Vagina (tissue), 2 donors: ENCODE results near the gene SLAIN1. TPM values are rescaled to one million over a fixed set of nuclear protein-coding genes. Genes with fewer than 3 reads are reported as not detected.

Experiments
- DNase-seq, 2 donors: peaks; one replicate each; pipeline ENCODE4 v3.0.0-alpha.2; 2017; ENCODE audit errors: extremely low spot score in 2 of 2
- H3K27ac ChIP-seq: fragments of 200-600 bp; sonication (generic); one replicate; pipeline ENCODE4 v1.5.1; 2019
- H3K27me3 ChIP-seq: fragments of 200-600 bp; sonication (generic); one replicate; pipeline ENCODE4 v1.5.1; 2019
- H3K36me3 ChIP-seq, 2 donors: fragments of 200-600 bp; sonication (generic); one replicate each; pipeline ENCODE4 v1.5.1; 2017 to 2019
- H3K4me1 ChIP-seq: fragments of 200-600 bp; sonication (generic); one replicate; pipeline ENCODE4 v1.5.1; 2019
- H3K4me3 ChIP-seq, 2 donors: fragments of 200-600 bp; sonication (generic); 1 replicate in 1 of 2; 2 replicates in 1 of 2; pipeline ENCODE4 v1.5.1; 2016 to 2019
- H3K9me3 ChIP-seq: fragments of 200-600 bp; sonication (generic); one replicate; pipeline ENCODE4 v1.5.1; 2019
- POLR2A ChIP-seq, 2 donors: fragments of 450-650 bp; IDR thresholded peaks; one replicate each; pipeline ENCODE4 v1.6.1; 2017; ENCODE audit warnings: antibody characterized with exemption in 2 of 2, mild to moderate bottlenecking in 2 of 2, moderate library complexity in 2 of 2
- POLR2AphosphoS5 ChIP-seq, 2 donors: sonication (generic); formaldehyde crosslinking; IDR thresholded peaks; one replicate each; pipeline ENCODE4 v1.9.0; 2017; ENCODE audit warnings: antibody characterized with exemption in 2 of 2, mild to moderate bottlenecking in 2 of 2, low read depth in 1 of 2; ENCODE audit not compliant: insufficient read depth in 1 of 2
- intact Hi-C: fragments of 100-400 bp; cut with DNase I; formaldehyde crosslinking; loops from one replicate; pipeline ENCODE4 v1.15.1; 2023
- total RNA-seq: library from RNA; depleted of rRNA; stranded (reverse); fragments of >200 nt; gene quantifications from one replicate; pipeline ENCODE4 v1.2.3, GENCODE V29; 2016
- TF ChIP-seq, protein P1 (sequence below), 3 experiments: fragments of 450-650 bp in 2 of 3; fragments of 200-600 bp in 1 of 3; sonication (generic) in 1 of 3; IDR thresholded peaks; one replicate each; pipeline ENCODE4 v1.5.1; 2017 to 2019; ENCODE audit warnings: antibody characterized with exemption in 3 of 3, mild to moderate bottlenecking in 2 of 3, moderate library complexity in 2 of 3

SLAIN1 gene
- total RNA-seq, 1 donor from 2014 or later, result 2.2 TPM

DNA sequence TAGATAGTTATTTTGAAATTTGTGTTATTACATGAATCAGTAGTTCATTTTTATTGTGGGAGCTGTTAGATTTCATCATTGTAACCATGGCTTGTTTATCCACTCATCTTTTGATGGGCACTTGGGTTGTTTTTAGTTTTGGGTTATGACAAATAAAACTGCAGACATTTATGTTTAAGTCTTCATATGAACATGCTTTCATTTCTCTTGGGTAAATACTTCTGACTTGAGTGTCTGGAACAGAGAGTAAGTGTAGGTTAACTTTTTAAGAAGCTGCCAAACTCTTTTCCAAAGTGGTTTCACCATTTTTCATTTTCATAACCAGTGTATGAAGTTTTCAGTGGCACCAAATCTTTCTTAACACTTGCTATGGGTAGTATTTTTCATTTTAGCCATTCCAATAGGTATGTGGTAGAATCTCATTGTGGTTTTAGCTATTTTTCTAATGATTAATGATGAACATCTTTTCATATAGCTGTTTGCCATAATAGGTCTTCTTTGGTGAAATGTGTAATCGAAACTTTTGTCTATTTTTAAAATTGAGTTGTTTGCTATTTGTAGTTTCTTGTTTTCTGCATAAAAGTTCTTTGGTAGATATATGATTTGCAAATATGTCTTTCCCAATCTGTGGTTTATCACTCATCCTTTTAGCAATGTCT, 17.9 kb downstream of the SLAIN1 start:
- no peak for DNase-seq

DNA sequence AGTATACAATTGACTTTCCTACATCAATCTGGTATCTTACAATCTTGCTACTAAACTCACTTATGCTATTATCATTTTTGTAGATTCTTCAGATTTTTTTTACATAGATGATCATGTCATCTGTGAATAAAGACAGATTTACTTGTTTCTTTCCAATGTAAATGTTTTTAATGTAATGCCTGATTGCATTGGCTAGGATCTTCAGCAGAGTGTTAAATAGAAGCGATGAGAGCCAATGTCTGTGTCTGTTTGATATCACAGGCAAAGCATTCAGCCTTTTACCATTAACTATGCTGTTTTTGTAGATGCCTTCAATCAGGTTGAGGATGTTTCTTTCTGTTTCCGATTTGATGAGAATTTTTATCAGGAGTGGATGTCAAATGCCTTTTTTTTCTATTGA, 19.2 kb downstream of the SLAIN1 start:
- TF ChIP-seq, protein P1, sequence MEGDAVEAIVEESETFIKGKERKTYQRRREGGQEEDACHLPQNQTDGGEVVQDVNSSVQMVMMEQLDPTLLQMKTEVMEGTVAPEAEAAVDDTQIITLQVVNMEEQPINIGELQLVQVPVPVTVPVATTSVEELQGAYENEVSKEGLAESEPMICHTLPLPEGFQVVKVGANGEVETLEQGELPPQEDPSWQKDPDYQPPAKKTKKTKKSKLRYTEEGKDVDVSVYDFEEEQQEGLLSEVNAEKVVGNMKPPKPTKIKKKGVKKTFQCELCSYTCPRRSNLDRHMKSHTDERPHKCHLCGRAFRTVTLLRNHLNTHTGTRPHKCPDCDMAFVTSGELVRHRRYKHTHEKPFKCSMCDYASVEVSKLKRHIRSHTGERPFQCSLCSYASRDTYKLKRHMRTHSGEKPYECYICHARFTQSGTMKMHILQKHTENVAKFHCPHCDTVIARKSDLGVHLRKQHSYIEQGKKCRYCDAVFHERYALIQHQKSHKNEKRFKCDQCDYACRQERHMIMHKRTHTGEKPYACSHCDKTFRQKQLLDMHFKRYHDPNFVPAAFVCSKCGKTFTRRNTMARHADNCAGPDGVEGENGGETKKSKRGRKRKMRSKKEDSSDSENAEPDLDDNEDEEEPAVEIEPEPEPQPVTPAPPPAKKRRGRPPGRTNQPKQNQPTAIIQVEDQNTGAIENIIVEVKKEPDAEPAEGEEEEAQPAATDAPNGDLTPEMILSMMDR (IDR thresholded peaks at IDR 0.05), result no peak
- TF ChIP-seq POLR2A (IDR thresholded peaks at IDR 0.05), result no peak
- TF ChIP-seq POLR2AphosphoS5 (IDR thresholded peaks at IDR 0.05; ENCODE audit: insufficient read depth in 1 of 2, low read depth in 1 of 2), result no peak
- Histone ChIP-seq H3K36me3 (no peaks in the 10 kb centered on the region), H3K27me3 (no peaks in the 10 kb centered on the region), H3K4me1 (no peaks in the 10 kb centered on the region), H3K4me3 (no peak overlapping the region), H3K27ac (no peak overlapping the region), H3K9me3 (no peaks in the 10 kb centered on the region)
- no peak for DNase-seq
- intact Hi-C loops, result no loop called here

More for the DNA sequence above, 17.9 kb downstream of the SLAIN1 start:
- Histone ChIP-seq H3K4me3 (no peak overlapping the region), H3K4me1 (no peaks in the 10 kb centered on the region), H3K27ac (no peak overlapping the region), H3K27me3 (no peaks in the 10 kb centered on the region), H3K9me3 (no peaks in the 10 kb centered on the region), H3K36me3 (no peaks in the 10 kb centered on the region)
- intact Hi-C loops, result no loop called here
- TF ChIP-seq POLR2AphosphoS5 (IDR thresholded peaks at IDR 0.05; ENCODE audit: insufficient read depth in 1 of 2, low read depth in 1 of 2), result no peak

DNA sequence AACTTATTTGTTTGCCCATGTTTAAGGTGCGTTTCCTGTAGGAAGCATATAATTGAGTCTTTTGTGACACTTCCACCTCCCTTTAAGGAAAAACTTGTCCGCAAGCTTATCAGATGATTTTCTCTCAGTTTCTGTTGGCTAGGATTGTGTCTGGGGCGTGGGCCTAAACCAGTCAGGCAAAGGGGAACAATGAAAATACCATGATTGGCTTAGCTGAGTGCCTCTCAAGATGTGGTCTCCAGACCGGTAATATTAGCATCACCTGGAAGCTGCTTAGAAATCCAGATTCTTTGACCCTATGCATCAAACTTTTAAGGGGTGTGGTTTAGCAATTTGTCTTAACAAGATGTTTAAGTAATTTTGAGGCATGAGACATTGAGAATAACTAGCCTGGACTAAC, 20.0 kb downstream of the SLAIN1 start:
- no peaks in the 10 kb centered on the region for H3K4me1 ChIP-seq
- H3K4me3 ChIP-seq, result no peak overlapping the region
- DNase-seq, result no peak
- intact Hi-C loops, result no loop called here
- H3K36me3 ChIP-seq, result no peaks in the 10 kb centered on the region
- H3K27ac ChIP-seq, result no peak overlapping the region
- H3K9me3 ChIP-seq, result no peaks in the 10 kb centered on the region
- TF ChIP-seq POLR2AphosphoS5 (IDR thresholded peaks at IDR 0.05; ENCODE audit: insufficient read depth in 1 of 2, low read depth in 1 of 2), result no peak
- TF ChIP-seq, protein P1 (IDR thresholded peaks at IDR 0.05), result no peak
- H3K27me3 ChIP-seq, result no peaks in the 10 kb centered on the region

DNA sequence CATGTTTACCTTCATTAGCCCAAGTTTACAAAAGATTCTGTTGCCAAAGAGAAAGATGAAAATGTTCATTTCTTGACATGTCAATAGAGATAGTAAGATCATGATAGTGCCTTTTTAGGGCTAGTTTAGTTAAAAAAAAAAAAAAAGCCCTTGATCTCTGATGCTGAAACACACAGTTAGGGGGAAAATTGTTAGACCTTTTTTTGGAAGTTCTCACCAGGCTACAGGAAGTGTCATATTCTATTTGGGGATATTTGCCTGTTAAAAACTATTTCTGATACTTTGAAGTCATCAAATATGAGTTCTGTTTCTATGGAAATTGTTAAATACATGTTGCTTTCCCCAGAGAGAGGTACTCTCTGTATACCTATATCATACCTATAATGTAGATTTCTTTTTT, 21.6 kb downstream of the SLAIN1 start:
- H3K27ac ChIP-seq, result no peak overlapping the region
- H3K4me3 ChIP-seq, result no peak overlapping the region
- DNase-seq, result no peak
- no peak for TF ChIP-seq POLR2AphosphoS5 (IDR thresholded peaks at IDR 0.05; ENCODE audit: insufficient read depth in 1 of 2, low read depth in 1 of 2)
- TF ChIP-seq, protein P1 (IDR thresholded peaks at IDR 0.05), result no peak
- TF ChIP-seq POLR2A (IDR thresholded peaks at IDR 0.05), result no peak
- H3K27me3 ChIP-seq, result no peaks in the 10 kb centered on the region
- no peaks in the 10 kb centered on the region for H3K36me3 ChIP-seq
- intact Hi-C loops, result no loop called here
- H3K9me3 ChIP-seq, result no peaks in the 10 kb centered on the region
- H3K4me1 ChIP-seq, result no peaks in the 10 kb centered on the region

DNA sequence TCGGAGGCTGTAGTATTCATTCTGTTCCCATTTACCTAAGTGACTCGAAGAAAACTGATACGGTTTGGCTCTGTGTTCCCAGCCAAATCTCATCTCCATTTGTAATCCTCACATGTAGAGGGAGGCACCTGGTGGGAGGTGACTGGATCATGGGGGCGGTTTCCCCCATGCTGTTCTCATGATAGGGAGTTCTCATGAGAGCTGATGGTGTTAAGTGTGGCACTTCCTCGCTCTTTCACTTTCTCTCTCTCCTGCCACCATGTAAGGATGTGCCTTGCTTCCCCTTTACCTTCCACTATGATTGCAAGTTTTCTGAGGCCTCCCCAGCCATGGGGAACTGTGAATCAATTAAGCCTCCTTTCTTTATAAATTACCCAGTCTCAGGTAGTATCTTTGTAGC, 23.5 kb downstream of the SLAIN1 start:
- DNase-seq, result no peak
- H3K36me3 ChIP-seq, result no peaks in the 10 kb centered on the region
- H3K27me3 ChIP-seq, result no peaks in the 10 kb centered on the region
- H3K4me3 ChIP-seq, result no peak overlapping the region
- no peak for TF ChIP-seq POLR2A (IDR thresholded peaks at IDR 0.05)
- no peak for TF ChIP-seq POLR2AphosphoS5 (IDR thresholded peaks at IDR 0.05; ENCODE audit: insufficient read depth in 1 of 2, low read depth in 1 of 2)
- TF ChIP-seq, protein P1 (IDR thresholded peaks at IDR 0.05), result no peak
- H3K27ac ChIP-seq, result no peak overlapping the region
- intact Hi-C loops, result no loop called here
- no peaks in the 10 kb centered on the region for H3K4me1 ChIP-seq
- no peaks in the 10 kb centered on the region for H3K9me3 ChIP-seq
